Fibroblast of skin of right quadriceps (primary cell): Measurements from ENCODE around the gene KLF13.
A peak's percentile ranks its signal among the peaks of the same experiment; 100 is the strongest.

Experiments
- DNase-seq: peaks from one replicate; pipeline ENCODE4 v3.0.0-alpha.2; 2013

KLF13 gene

DNA sequence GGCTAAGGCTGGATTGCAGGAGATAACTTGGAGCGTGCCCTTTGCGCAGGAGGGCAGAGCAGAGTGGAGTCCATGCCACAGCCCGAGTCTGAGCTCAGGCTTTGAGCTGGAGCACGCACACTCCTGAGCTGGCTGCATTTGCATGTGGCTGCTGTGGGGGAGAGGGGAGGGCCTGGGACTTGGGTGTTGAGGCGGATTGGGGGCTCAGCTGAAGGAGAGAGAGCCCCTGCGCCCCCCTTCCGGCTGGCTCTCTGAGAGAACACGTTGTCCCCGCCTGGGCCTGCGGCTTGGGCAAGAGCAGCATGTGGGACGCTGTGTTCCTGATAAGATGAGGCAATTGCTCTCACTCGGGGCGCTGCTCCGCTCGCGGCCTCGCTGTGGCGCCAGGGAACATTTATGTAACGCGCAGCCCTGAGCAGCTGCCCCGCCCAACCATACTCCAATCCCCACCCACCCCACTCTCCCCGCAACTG lies 39.1 kb downstream of the KLF13 start:
- DNase-seq = peak; percentile 72

- DNase-seq = peak; percentile 12
Measured at GRCh38 chr15:31366169-31366734, 39.6 kb downstream of the KLF13 start.

GRCh38 chr15:31367021-31367729 lies 40.5 kb downstream of the KLF13 start:
- no peak for DNase-seq

- DNase-seq = no peak
Measured at GRCh38 chr15:31367730-31368344, 41.2 kb downstream of the KLF13 start.

GRCh38 chr15:31369727-31370126 lies 43.1 kb downstream of the KLF13 start:
- DNase-seq = no peak

DNA sequence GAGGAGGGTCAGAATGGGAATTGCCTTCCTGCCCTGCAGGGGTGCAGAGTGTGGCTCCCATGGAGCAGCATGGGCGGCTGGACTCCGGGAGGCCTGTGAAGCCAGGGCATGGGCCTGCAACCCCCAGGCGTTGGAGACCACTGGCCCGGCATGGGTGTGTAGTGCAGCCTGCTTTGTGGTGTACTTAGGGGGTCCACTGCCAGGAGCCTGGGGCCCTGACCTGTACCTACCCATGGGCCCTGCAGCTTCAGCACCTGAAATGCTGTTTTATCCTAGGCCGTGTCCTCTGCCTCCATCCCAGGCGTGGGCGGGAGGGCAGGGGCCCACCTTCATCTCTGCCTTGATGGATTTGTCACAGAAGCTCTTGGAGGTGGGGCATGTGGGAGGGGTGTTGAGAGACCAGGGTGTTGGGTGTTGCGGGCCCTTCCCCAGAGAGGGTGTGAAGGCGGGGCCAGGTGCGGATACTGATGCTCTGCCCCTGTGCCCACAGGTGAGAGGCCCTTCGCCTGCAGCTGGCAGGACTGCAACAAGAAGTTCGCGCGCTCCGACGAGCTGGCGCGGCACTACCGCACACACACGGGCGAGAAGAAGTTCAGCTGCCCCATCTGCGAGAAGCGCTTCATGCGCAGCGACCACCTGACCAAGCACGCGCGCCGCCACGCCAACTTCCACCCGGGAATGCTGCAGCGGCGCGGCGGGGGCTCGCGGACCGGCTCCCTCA lies 45.0 kb downstream of the KLF13 start:
- DNase-seq = no peak

DNA sequence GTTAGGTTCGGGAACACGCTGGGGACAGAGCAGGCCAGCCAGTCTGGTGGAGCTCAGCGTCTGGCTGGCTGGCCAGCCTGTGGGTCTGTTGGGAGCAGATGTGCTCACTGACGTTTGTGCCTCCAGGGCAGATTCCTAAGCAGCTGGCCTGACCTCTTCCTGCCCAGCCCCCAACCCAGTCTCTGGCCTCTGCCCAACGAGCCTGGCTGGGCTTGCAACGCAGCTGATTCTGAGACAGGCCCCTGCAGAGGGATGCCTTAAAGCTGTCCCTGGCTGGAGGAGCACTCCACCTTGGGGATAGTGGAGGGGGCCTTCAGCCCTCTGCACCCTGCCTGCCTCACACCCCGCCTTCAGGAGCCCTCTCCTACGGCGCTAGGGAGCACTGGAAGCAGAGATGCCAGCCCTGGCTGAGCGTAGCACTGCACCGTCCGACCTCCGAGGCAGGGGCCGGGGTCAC lies 46.0 kb downstream of the KLF13 start:
- peak; percentile 50 for DNase-seq

GRCh38 chr15:31373096-31373865 lies 46.6 kb downstream of the KLF13 start:
- no peak for DNase-seq

- no peak for DNase-seq
Measured at GRCh38 chr15:31373970-31374369, 47.3 kb downstream of the KLF13 start.

- DNase-seq = no peak
Measured at GRCh38 chr15:31374489-31374888, 47.9 kb downstream of the KLF13 start.

GRCh38 chr15:31374986-31375385 lies 48.4 kb downstream of the KLF13 start:
- DNase-seq = no peak

GRCh38 chr15:31375772-31376171 lies 49.1 kb downstream of the KLF13 start:
- DNase-seq = no peak

DNA sequence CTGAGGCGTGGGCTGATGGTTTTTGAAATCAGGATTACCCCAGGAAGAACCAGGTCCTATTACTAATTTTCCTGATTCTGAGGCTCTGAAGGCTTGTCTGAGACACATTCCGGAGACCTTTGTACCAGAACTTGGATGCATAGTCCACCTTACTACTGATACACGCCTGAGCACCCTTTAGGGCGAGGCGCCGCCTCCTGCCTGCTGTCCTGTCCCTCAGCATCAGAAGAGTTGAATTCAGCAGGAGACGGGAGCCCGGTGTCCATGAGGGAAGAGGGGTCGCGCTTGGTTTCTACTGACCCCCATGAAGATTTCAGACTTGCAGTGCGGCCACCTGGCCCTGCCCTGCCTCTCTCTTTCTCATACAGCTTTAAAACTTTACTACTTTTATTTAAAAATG lies 49.9 kb downstream of the KLF13 start:
- no peak for DNase-seq

GRCh38 chr15:31377030-31377429 lies 50.4 kb downstream of the KLF13 start:
- no peak for DNase-seq

DNA sequence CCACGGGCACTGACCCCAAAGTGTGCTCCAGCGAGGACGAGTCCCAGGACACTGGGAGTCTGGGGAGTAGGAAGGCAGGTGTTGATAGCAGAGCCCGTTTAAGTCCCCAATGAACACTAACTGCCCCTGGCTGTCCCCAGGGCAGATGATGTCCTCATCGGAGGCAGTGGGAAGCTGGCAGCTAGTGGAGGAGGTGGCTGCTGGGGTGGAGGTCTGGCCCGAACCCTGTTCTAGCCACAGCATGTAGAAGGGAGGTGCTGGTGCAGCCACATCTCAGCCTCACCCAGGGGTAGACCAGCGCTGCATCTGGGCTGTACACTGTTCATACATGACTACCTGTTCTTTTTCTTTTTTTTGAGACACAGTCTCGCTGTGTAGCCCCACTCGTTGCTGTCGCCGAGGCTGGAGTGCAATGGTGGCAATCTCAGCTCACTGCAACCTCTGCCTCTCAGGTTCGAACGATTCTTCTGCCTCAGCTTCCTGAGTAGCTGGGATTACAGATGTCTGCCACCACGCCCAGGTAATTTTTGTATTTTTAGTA lies 51.8 kb downstream of the KLF13 start:
- DNase-seq = no peak

- no peak for DNase-seq
Measured at GRCh38 chr15:31379042-31379441, 52.4 kb downstream of the KLF13 start.

- DNase-seq = no peak
Measured at GRCh38 chr15:31379577-31379976, 52.9 kb downstream of the KLF13 start.

- DNase-seq = no peak
Measured at GRCh38 chr15:31381801-31382712, 55.4 kb downstream of the KLF13 start.

- no peak for DNase-seq
Measured at GRCh38 chr15:31382713-31383045, 56.0 kb downstream of the KLF13 start.

DNA sequence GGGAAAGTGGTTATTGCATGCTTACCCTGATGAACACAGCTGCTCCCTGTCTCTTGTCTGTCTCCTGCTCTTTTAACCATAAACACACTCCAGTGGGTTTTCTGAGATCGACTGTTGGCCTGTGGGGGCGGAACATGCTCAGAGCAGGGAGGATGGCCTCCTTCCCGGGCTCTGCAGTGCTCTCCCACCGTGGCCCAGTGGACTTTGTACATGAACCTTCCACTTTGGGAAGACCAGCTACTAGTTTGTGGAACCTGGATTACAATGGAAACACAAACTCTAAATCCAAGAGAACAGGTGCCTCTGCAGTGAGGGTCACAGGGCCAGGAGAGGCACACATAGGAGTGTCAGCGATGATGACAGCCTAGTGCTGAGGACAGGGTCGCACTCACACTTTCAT lies 56.5 kb downstream of the KLF13 start:
- no peak for DNase-seq

GRCh38 chr15:31384568-31384967 lies 57.9 kb downstream of the KLF13 start:
- no peak for DNase-seq

DNA sequence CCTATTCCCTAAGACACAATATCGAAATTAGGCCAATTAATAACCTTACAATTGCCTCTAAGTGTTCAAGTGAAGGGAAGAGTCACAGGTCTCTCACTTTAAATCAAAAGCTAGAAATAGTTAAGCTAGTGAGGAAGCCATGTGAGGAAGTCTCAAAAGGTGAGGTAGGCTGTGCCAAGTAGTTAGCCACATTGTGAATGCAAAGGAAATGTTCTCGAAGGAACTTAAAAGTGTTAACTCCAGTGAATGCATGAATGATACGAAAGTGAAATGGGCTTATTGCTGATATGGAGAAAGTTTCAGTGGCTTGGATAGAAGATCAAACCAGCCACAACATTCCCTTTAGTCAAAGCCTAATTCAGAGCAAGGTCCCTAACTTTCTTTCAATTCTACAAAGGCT lies 59.1 kb downstream of the KLF13 start:
- DNase-seq = no peak
